ENCODE measurements around the gene KCNJ10.

The KCNJ10 gene

GRCh38 chr1:160094291-160094625 is 24.3 kb upstream of the KCNJ10 start:
- no peak for ATAC-seq
- TF ChIP-seq ZC3H10 (CRISPR knock-in tag; IDR thresholded peaks at IDR 0.05) = no peak
- no peak for TF ChIP-seq CREB5 (CRISPR knock-in tag; IDR thresholded peaks at IDR 0.05; ENCODE audit: low read depth)
- no peak for TF ChIP-seq ZFP30 (CRISPR knock-in tag; IDR thresholded peaks at IDR 0.05)
- TF ChIP-seq ZNF8 (CRISPR knock-in tag; IDR thresholded peaks at IDR 0.05) = no peak
- TF ChIP-seq, protein P1, sequence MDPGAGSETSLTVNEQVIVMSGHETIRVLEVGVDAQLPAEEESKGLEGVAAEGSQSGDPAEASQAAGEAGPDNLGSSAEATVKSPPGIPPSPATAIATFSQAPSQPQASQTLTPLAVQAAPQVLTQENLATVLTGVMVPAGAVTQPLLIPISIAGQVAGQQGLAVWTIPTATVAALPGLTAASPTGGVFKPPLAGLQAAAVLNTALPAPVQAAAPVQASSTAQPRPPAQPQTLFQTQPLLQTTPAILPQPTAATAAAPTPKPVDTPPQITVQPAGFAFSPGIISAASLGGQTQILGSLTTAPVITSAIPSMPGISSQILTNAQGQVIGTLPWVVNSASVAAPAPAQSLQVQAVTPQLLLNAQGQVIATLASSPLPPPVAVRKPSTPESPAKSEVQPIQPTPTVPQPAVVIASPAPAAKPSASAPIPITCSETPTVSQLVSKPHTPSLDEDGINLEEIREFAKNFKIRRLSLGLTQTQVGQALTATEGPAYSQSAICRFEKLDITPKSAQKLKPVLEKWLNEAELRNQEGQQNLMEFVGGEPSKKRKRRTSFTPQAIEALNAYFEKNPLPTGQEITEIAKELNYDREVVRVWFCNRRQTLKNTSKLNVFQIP (CRISPR knock-in tag; IDR thresholded peaks at IDR 0.05; ENCODE audit: borderline replicate concordance, low read depth) = no peak
- no peak for TF ChIP-seq GLIS3 (CRISPR knock-in tag; IDR thresholded peaks at IDR 0.05)
- TF ChIP-seq TOX (CRISPR knock-in tag; IDR thresholded peaks at IDR 0.05; ENCODE audit: borderline replicate concordance) = no peak
- no peak for TF ChIP-seq ZNF70 (CRISPR knock-in tag; IDR thresholded peaks at IDR 0.05)
- no peak for TF ChIP-seq ZNF565 (CRISPR knock-in tag; conservative IDR thresholded peaks at IDR 0.05; ENCODE audit: low read depth)

DNA sequence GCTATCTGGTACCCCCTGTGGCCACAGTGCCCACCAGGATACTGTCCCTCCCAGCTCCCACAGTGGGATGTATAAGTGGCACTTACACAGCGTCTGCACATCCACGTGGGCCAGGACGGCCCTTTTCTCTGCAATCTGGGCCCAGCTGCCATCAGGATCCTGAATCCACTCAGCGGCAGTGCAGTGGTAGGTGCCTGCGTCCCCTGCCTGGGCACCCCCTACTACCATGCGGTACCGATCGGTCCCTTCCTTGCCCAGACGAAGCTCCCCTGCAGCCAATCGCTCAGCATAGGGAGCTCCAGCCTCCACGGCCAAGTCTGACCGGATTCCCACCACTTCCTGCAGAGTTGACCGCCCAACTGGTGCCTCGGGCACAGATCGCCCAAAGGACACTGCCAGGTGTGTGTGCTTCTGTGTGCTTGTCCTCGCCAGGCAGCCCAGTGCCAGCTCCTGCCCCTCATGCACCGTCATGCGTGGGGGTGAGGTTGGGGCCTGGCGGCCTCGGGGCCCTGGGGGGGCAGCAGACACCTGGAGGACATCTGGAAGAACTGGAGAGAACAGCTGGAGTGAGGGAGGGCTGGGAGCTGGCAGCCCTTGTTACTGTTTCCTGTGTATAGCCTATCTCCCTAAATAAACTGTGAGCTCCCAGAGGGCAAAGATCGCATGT is 23.8 kb upstream of the KCNJ10 start:
- no peak for TF ChIP-seq SNAI2 (CRISPR knock-in tag; IDR thresholded peaks at IDR 0.05)
- TF ChIP-seq GLIS3 (CRISPR knock-in tag; IDR thresholded peaks at IDR 0.05) = no peak
- no peak for TF ChIP-seq ZFP30 (CRISPR knock-in tag; IDR thresholded peaks at IDR 0.05)
- TF ChIP-seq TOX (CRISPR knock-in tag; IDR thresholded peaks at IDR 0.05; ENCODE audit: borderline replicate concordance) = no peak
- TF ChIP-seq CSRNP3 (CRISPR knock-in tag; IDR thresholded peaks at IDR 0.05) = no peak
- TF ChIP-seq RARB (CRISPR knock-in tag; IDR thresholded peaks at IDR 0.05) = no peak
- TF ChIP-seq ESRRG (CRISPR knock-in tag; IDR thresholded peaks at IDR 0.05) = no peak
- no peak for TF ChIP-seq ZNF8 (CRISPR knock-in tag; IDR thresholded peaks at IDR 0.05)
- no peak for TF ChIP-seq ZNF565 (CRISPR knock-in tag; conservative IDR thresholded peaks at IDR 0.05; ENCODE audit: low read depth)
- no peak for TF ChIP-seq PPARA (CRISPR knock-in tag; IDR thresholded peaks at IDR 0.05; ENCODE audit: borderline replicate concordance)
- no peak for TF ChIP-seq TCF4 (CRISPR knock-in tag; IDR thresholded peaks at IDR 0.05; ENCODE audit: borderline replicate concordance)
- TF ChIP-seq ZNF70 (CRISPR knock-in tag; IDR thresholded peaks at IDR 0.05) = no peak
- TF ChIP-seq, protein P1 (CRISPR knock-in tag; IDR thresholded peaks at IDR 0.05; ENCODE audit: borderline replicate concordance, low read depth) = no peak
- ATAC-seq = no peak

- no peak for TF ChIP-seq ISL1 (CRISPR knock-in tag; IDR thresholded peaks at IDR 0.05)
- no peak for ATAC-seq
Observed at GRCh38 chr1:160093069-160093395, 23.1 kb upstream of the KCNJ10 start.

DNA sequence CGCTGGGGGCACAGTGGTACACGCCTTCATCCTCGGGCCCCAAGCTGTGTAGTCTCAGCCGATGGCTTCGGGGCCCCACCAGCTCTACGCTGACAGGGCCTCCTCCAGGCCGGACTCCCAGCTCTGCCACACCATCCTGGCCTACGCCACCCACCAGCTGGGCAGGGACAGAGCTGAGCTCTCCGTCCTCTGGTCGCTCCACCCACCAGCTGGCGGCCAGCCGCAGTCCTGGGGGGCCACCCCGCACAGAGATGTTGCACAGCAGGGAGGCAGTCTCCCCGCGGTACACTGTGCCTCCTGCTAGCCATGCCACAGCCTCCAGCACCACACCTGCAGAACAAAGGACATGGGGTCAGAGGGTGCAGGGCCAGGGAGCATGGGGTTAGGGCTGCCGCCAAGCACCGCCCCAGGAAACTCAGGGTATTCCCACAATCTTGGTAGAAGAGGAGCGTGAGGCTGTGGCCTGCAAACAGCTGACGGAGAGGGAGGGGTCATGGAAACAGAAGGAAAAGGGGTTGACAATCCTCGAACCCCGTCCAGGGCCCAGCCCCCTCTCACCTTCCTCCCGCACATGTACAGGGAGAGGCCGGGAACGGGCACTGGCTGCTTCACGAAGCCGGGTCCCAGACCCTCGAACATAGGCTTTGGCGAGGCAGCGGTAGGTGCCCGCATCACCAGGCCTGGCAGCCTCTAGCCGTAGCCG is 22.6 kb upstream of the KCNJ10 start:
- TF ChIP-seq PATZ1 (CRISPR knock-in tag; IDR thresholded peaks at IDR 0.05; ENCODE audit: borderline replicate concordance) = no peak
- no peak for TF ChIP-seq OSR1 (CRISPR knock-in tag; IDR thresholded peaks at IDR 0.05)
- TF ChIP-seq TSHZ2 (CRISPR knock-in tag; IDR thresholded peaks at IDR 0.05) = no peak
- ATAC-seq = no peak
